Measurements from ENCODE around the gene UBA7.

UBA7 gene

GRCh38 chr3:49756036-49756435 lies 57.7 kb downstream of the UBA7 start:
- TF ChIP-seq CEBPB (IDR thresholded peaks at IDR 0.05) = no peak
- no peak for TF ChIP-seq FOXM1 (IDR thresholded peaks at IDR 0.05; ENCODE audit: borderline replicate concordance, low read depth)
- TF ChIP-seq RAD21 (IDR thresholded peaks at IDR 0.05; ENCODE audit: low read depth) = no peak

Measured in Ishikawa (cell line).